Activated T-cell treated with anti-CD3 and anti-CD28 coated beads, Interleukin-2, amount 50 U/mL, for 24 hours (primary cell): ENCODE measurements around the gene STARD10.
A peak's percentile ranks its signal among the peaks of the same experiment; 100 is the strongest.

ENCODE experiments used
- DNase-seq: peaks from one replicate; pipeline ENCODE4 v3.0.0-alpha.2; 2020
- H3K27ac Mint-ChIP-seq: 2 replicates; pipeline ENCODE4 v1.8.0; 2020; ENCODE audit warnings: mild to moderate bottlenecking, mixed read lengths
- H3K27me3 Mint-ChIP-seq: 2 replicates; pipeline ENCODE4 v1.8.0; 2020; ENCODE audit warnings: mixed read lengths
- H3K36me3 Mint-ChIP-seq: 2 replicates; pipeline ENCODE4 v1.8.0; 2020; ENCODE audit warnings: low read depth, mixed read lengths
- H3K4me1 Mint-ChIP-seq: 2 replicates; pipeline ENCODE4 v1.8.0; 2020; ENCODE audit warnings: low read depth, mixed read lengths
- H3K4me3 Mint-ChIP-seq: 2 replicates; pipeline ENCODE4 v1.8.0; 2020; ENCODE audit warnings: mild to moderate bottlenecking, moderate library complexity, mixed read lengths
- H3K9me3 Mint-ChIP-seq: 2 replicates; pipeline ENCODE4 v1.8.0; 2020; ENCODE audit warnings: mixed read lengths

The STARD10 gene

GRCh38 chr11:72706579-72706978 lies 87.3 kb downstream of the STARD10 start:
- DNase-seq: no peak
- H3K4me3 Mint-ChIP-seq: no peak overlapping the region
- no peaks in the 10 kb centered on the region for H3K4me1 Mint-ChIP-seq
- no peak overlapping the region for H3K27ac Mint-ChIP-seq
- peaks cover 93% of the 10 kb centered on the region for H3K36me3 Mint-ChIP-seq
- H3K27me3 Mint-ChIP-seq: no peaks in the 10 kb centered on the region
- H3K9me3 Mint-ChIP-seq: no peaks in the 10 kb centered on the region

- H3K4me1 Mint-ChIP-seq: no peaks in the 10 kb centered on the region
- H3K9me3 Mint-ChIP-seq: no peaks in the 10 kb centered on the region
- no peak overlapping the region for H3K27ac Mint-ChIP-seq
- H3K4me3 Mint-ChIP-seq: no peak overlapping the region
- no peak for DNase-seq
- H3K27me3 Mint-ChIP-seq: no peaks in the 10 kb centered on the region
- H3K36me3 Mint-ChIP-seq: peaks cover 93% of the 10 kb centered on the region
Measured at GRCh38 chr11:72705442-72706365, 88.1 kb downstream of the STARD10 start.

- Mint-ChIP-seq H3K4me3 (no peak overlapping the region), H3K27me3 (no peaks in the 10 kb centered on the region), H3K4me1 (no peaks in the 10 kb centered on the region), H3K36me3 (peaks cover 93% of the 10 kb centered on the region), H3K9me3 (no peaks in the 10 kb centered on the region), H3K27ac (peak overlapping the region; percentile 37)
- DNase-seq: no peak
Measured at GRCh38 chr11:72704783-72705265, 89.0 kb downstream of the STARD10 start.
